GM12892 (cell line): ENCODE results near the gene UBE2M.
"Not testable (repeated sequence)": the region's sequence is repeated elsewhere in the genome, so short reads cannot be mapped to it uniquely, and the experiment has no call there.

ENCODE experiments used
- DNase-seq: peaks from one replicate; pipeline ENCODE4 v3.0.0; 2011; ENCODE audit not compliant: insufficient read length
- FAIRE-seq: peaks from 2 replicates; lab custom pipeline; 2011; peaks lifted over from hg19 to GRCh38; lab: Jason Lieb, UNC
- POLR2A ChIP-seq: IDR thresholded peaks from 2 replicates; pipeline ENCODE4 v1.6.1; 2011; ENCODE audit warnings: low read depth, low read length, control low read depth
- POLR2AphosphoS5 ChIP-seq: IDR thresholded peaks from 2 replicates; pipeline ENCODE4 v1.6.1; 2011; ENCODE audit warnings: low read depth, low read length, control low read depth
- TAF1 ChIP-seq: IDR thresholded peaks from 2 replicates; pipeline ENCODE4 v1.6.1; 2011; ENCODE audit warnings: low read depth, mild to moderate bottlenecking, control low read depth, low read length, borderline replicate concordance

The UBE2M gene

GRCh38 chr19:58549664-58550361 is 8.6 kb downstream of the UBE2M start:
- TF ChIP-seq POLR2AphosphoS5 (no peak; the same call in 1 of the 2 replicates), POLR2A (no peak), TAF1 (no peak)
- no peak for FAIRE-seq
- DNase-seq = no peak

- FAIRE-seq (no peak), DNase-seq (no peak)
- TF ChIP-seq POLR2A (no peak), POLR2AphosphoS5 (0 out of 2 replicates have a peak, but pooled peaks have one; percentile 32)
These were observed 9.3 kb downstream of the UBE2M start for GRCh38 chr19:58548859-58549663.

GRCh38 chr19:58547323-58548312 is 10.8 kb downstream of the UBE2M start:
- TF ChIP-seq TAF1 (no peak), POLR2A (no peak), POLR2AphosphoS5 (no peak; the same call in 1 of the 2 replicates)
- FAIRE-seq (no peak), DNase-seq (no peak)

- TF ChIP-seq POLR2A = no peak
- TF ChIP-seq POLR2AphosphoS5 = no peak
- no peak for TF ChIP-seq TAF1
- FAIRE-seq (no peak), DNase-seq (no peak)
These were observed 12.3 kb downstream of the UBE2M start for GRCh38 chr19:58546019-58546530.

DNA sequence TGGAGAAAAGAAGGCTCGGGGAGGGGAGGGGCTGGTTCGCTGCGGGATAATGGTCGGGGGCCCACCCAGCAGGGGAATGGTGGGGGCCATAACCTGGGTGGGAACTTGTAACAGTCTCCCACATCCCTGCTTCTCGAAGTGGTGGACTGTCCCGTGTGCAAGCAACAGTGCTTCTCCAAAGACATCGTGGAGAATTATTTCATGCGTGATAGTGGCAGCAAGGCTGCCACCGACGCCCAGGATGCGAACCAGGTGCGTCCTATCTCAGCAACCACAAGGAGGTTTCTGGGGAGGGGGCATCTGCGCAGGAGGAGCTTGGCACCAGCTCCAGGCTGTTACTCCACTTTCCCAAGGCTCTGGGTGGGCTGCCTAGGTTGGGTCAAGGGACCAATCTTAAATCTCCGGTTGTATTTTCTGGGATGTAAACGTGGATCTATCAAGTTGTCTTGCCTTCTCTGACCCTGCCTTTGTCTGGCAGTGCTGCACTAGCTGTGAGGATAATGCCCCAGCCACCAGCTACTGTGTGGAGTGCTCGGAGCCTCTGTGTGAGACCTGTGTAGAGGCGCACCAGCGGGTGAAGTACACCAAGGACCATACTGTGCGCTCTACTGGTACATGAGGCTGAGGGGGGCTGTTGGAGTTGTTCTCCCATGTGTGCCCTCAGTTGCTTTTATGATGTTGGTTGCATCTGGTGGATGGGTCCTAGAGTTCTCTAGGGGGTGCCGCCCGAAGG is 13.0 kb downstream of the UBE2M start:
- DNase-seq (no peak), FAIRE-seq (no peak)
- TF ChIP-seq TAF1 = no peak
- peak; percentile 45; the same call in 1 of the 2 replicates for TF ChIP-seq POLR2AphosphoS5
- no peak for TF ChIP-seq POLR2A

DNA sequence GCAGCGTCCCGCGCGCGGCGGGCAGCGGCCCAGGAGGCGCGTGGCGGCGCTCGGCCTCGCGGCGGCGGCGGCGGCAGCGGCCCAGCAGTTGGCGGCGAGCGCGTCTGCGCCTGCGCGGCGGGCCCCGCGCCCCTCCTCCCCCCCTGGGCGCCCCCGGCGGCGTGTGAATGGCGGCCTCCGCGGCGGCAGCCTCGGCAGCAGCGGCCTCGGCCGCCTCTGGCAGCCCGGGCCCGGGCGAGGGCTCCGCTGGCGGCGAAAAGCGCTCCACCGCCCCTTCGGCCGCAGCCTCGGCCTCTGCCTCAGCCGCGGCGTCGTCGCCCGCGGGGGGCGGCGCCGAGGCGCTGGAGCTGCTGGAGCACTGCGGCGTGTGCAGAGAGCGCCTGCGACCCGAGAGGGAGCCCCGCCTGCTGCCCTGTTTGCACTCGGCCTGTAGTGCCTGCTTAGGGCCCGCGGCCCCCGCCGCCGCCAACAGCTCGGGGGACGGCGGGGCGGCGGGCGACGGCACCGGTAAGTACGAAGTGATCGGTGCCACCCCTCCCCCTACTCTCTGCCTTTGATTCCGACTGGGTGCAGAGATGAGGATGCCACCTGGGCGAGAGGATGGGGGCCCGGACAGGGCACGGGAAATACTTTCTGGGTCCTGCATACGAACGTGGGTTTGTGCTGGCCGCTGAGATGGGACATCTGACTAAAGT is 13.7 kb downstream of the UBE2M start:
- FAIRE-seq (peak; percentile 27), DNase-seq (peak; percentile 97)
- no peak; the same call in 1 of the 2 replicates for TF ChIP-seq POLR2A
- TF ChIP-seq TAF1 = no peak
- no peak for TF ChIP-seq POLR2AphosphoS5

DNA sequence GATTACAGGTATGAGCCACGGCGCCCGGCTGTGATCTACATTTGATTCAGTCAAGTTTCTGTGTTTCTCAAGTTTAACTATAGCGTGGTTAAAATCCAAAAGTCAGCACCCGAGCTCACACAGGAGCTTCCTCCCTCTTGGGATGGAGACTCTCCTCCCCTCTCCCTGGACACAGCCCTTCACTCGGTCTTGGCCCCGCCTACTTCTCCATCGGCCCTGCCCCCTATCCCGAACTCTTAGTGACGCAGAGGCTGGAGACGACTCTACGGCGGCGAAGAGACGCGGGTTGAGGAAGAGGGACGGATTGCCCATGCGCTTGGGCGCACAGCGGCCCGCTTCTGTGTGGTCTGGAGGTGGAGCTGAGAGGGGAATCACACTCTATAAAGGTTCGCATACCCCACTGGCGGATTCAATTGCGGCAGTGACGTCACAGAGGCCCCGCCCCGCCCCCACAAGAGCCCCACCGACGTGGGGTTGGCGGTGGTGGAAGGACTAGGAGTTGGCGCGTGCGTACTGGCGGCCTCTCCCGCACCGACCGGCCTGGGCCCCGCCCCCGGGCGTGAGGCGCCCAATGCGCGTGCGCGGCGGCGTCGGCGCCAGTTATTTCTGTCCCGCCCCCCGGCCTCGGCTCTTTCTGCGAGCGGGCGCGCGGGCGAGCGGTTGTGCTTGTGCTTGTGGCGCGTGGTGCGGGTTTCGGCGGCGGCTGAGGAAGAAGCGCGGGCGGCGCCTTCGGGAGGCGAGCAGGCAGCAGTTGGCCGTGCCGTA is 14.4 kb downstream of the UBE2M start, which contains the start of gene TRIM28:
Gene TRIM28 (plus strand): TSS at position 239 of the 765 bp plus-strand sequence. CDS start 694 bp downstream, outside the sequence.
- peak; percentile 97 for TF ChIP-seq POLR2AphosphoS5
- peak; percentile 87; the same call in 1 of the 2 replicates for TF ChIP-seq TAF1
- TF ChIP-seq POLR2A = peak; percentile 98
- FAIRE-seq = peak; percentile 97
- peak; percentile 100 for DNase-seq

DNA sequence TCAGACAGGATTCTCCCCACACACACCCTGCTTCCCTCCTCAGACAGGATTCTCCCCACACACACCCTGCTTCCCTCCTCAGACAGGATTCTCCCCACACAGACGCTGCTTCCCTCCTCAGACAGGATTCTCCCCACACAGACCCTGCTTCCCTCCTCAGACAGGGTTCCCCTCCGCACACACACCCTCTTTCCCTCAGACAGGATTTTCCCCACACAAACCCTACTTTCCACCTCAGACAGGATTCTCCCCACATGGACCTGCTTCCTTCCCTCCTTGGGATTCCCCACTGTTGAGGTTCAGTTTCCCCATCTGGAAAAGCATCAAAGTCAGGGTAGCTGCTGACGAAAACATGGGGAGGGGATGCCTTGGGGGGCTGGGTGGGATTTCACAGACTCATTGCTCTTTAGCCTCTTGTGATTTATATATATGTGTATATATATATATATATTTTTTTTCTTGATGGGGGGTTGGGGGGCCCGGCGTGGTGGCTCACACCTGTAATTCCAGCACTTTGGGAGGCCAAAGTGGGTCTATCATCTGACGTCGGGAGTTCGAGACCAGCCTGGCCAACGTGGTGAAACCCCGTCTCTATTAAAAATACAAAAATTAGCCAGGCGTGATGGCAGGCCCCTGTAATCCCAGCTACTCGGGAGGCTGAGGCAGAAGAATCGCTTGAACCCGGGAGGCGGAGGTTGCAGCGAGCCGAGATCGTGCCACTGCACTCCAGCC is 15.6 kb downstream of the UBE2M start:
- DNase-seq, FAIRE-seq: not testable (repeated sequence)

DNA sequence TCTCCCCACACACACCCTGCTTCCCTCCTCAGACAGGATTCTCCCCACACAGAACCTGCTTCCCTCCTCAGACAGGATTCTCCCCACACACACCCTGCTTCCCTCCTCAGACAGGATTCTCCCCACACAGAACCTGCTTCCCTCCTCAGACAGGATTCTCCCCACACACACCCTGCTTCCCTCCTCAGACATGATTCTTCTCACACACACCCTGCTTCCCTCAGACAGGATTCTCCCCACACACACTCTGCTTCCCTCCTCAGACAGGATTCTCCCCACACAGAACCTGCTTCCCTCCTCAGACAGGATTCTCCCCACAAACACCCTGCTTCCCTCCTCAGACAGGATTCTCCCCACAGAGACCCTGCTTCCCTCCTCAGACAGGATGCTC is 19.2 kb downstream of the UBE2M start:
- FAIRE-seq, DNase-seq: not testable (repeated sequence)
